IMR-90 (cell line): ENCODE results near the gene CDON.

Source experiments
- CTCF ChIP-seq: conservative IDR thresholded peaks from 2 replicates; pipeline ENCODE4 v1.5.1; 2012; ENCODE audit warnings: mild to moderate bottlenecking, low read depth, low read length, improper control_type of control experiment
- MXI1 ChIP-seq: IDR thresholded peaks from 2 replicates; pipeline ENCODE4 v1.6.1; 2012; ENCODE audit warnings: low read depth, mild to moderate bottlenecking, low read length, moderate library complexity, borderline replicate concordance
- POLR2A ChIP-seq: IDR thresholded peaks from 2 replicates; pipeline ENCODE4 v1.6.1; 2012; ENCODE audit warnings: mild to moderate bottlenecking, low read depth, low read length
- RFX5 ChIP-seq: IDR thresholded peaks from 2 replicates; pipeline ENCODE4 v1.8.0; 2012; ENCODE audit warnings: low read depth, mild to moderate bottlenecking, low read length, moderate library complexity
- SMC3 ChIP-seq: fragments of 150-350 bp; IDR thresholded peaks from 2 replicates; pipeline ENCODE4 v1.6.1; 2016; ENCODE audit warnings: low read depth, mild to moderate bottlenecking, antibody characterized with exemption, low read length, moderate library complexity

GRCh38 chr11:125939081-125939521, 123.6 kb downstream of the CDON start:
- TF ChIP-seq MXI1 (no peak), CTCF (no peak), RFX5 (no peak), SMC3 (no peak), POLR2A (no peak)
